Keratinocyte (primary cell): ENCODE data around the gene INSIG1. TPM values are rescaled to one million over a fixed set of nuclear protein-coding genes. Genes with fewer than 3 reads are reported as not detected.

ENCODE experiments used
- DNase-seq: peaks from one replicate; pipeline ENCODE4 v3.0.0-alpha.2; 2011; ENCODE audit warnings: low read depth, missing footprints, low spot score
- FAIRE-seq: peaks from 2 replicates; lab custom pipeline; 2011; peaks lifted over from hg19 to GRCh38; lab: Jason Lieb, UNC
- H2AFZ ChIP-seq: 2 replicates; pipeline ENCODE4 v1.6.0; 2012; ENCODE audit warnings: low read length, control low read depth, inconsistent platforms; ENCODE audit not compliant: control insufficient read depth
- H3K27ac ChIP-seq: 2 replicates; pipeline ENCODE4 v1.5.1; 2011; ENCODE audit warnings: low read length; ENCODE audit not compliant: control insufficient read depth, insufficient read depth
- H3K27me3 ChIP-seq: 3 replicates; pipeline ENCODE4 v1.6.0; 2011; ENCODE audit warnings: low read length; ENCODE audit not compliant: control insufficient read depth, insufficient read depth; ENCODE audit errors: extremely low read depth
- H3K36me3 ChIP-seq, 2 experiments: 2 replicates in 1 of 2; 3 replicates in 1 of 2; pipeline ENCODE4 v1.5.1; 2011; ENCODE audit warnings: low read length in 2 of 2, mild to moderate bottlenecking in 1 of 2; ENCODE audit not compliant: control insufficient read depth in 2 of 2, insufficient read depth in 2 of 2; ENCODE audit errors: extremely low read depth in 1 of 2
- H3K4me1 ChIP-seq: 3 replicates; pipeline ENCODE4 v1.5.1; 2011; ENCODE audit warnings: low read length; ENCODE audit not compliant: control insufficient read depth, insufficient read depth; ENCODE audit errors: extremely low read depth
- H3K4me2 ChIP-seq: 3 replicates; pipeline ENCODE4 v1.6.0; 2011; ENCODE audit warnings: low read depth, low read length; ENCODE audit not compliant: control insufficient read depth, insufficient read depth; ENCODE audit errors: extremely low read depth
- H3K4me3 ChIP-seq, 3 experiments: fragments of 200-600 bp in 1 of 3; sonication (generic) in 1 of 3; 2 replicates in 2 of 3; 3 replicates in 1 of 3; pipeline ENCODE4 v1.5.1; 2011 to 2016; ENCODE audit warnings: low read length in 3 of 3, mild to moderate bottlenecking in 3 of 3, control low read depth in 2 of 3, inconsistent platforms in 1 of 3, low read depth in 1 of 3, mixed read lengths in 1 of 3, mixed run types in 1 of 3, moderate library complexity in 1 of 3; ENCODE audit not compliant: control insufficient read depth in 2 of 3, insufficient read depth in 2 of 3; ENCODE audit errors: extremely low read depth in 1 of 3
- H3K79me2 ChIP-seq: 2 replicates; pipeline ENCODE4 v1.6.0; 2012; ENCODE audit warnings: low read length; ENCODE audit not compliant: control insufficient read depth, insufficient read depth
- H3K9ac ChIP-seq: 3 replicates; pipeline ENCODE4 v1.6.0; 2011; ENCODE audit warnings: low read length; ENCODE audit not compliant: control insufficient read depth, insufficient read depth; ENCODE audit errors: extremely low read depth
- H3K9me1 ChIP-seq: 3 replicates; pipeline ENCODE4 v1.6.0; 2011; ENCODE audit warnings: low read length; ENCODE audit not compliant: control insufficient read depth, insufficient read depth; ENCODE audit errors: extremely low read depth
- H3K9me3 ChIP-seq: 2 replicates; pipeline ENCODE4 v1.5.1; 2012; ENCODE audit warnings: low read depth, low read length; ENCODE audit not compliant: control insufficient read depth
- H4K20me1 ChIP-seq: 3 replicates; pipeline ENCODE4 v1.6.0; 2011; ENCODE audit warnings: low read length; ENCODE audit not compliant: control insufficient read depth, insufficient read depth; ENCODE audit errors: extremely low read depth
- CTCF ChIP-seq, 3 experiments: IDR thresholded peaks in 1 of 3; conservative IDR thresholded peaks in 1 of 3; optimal IDR thresholded peaks in 1 of 3; 2 replicates in 2 of 3; 3 replicates in 1 of 3; pipeline versions ENCODE3 to v1.5.1; 2011; ENCODE audit warnings: low read length in 3 of 3, mild to moderate bottlenecking in 3 of 3, moderate library complexity in 2 of 3, control low read depth in 1 of 3, inconsistent platforms in 1 of 3; ENCODE audit not compliant: insufficient read depth in 2 of 3; ENCODE audit errors: extremely low read depth in 1 of 3
- EZH2 ChIP-seq: IDR thresholded peaks from one replicate; pipeline ENCODE4 v1.6.1; 2012; ENCODE audit warnings: inconsistent platforms, mild to moderate bottlenecking, low read length, moderate library complexity
- dilution Hi-C: fragments of 300-500 bp; cut with MboI; formaldehyde crosslinking; loops from one replicate; pipeline ENCODE4 v1.7.0; 2020; ENCODE audit warnings: low sequenced_read_pairs; ENCODE audit not compliant: extremely low pct_ligation_motif_present
- polyA plus RNA-seq, 5 experiments: library from polyadenylated mRNA; depleted of rRNA in 3 of 5; stranded (reverse) in 3 of 5; stranded (forward) in 1 of 5; unstranded in 1 of 5; fragments of >200 nt; gene quantifications; 1 replicate in 1 of 5; 2 replicates in 3 of 5; 3 replicates in 1 of 5; pipeline versions ENCODE4 v1.2.1 to v1.2.3, GENCODE V29; 2011 to 2012; ENCODE audit warnings: missing spikeins in 2 of 5, low read depth in 1 of 5, low replicate concordance in 1 of 5

Gene INSIG1
- polyA plus RNA-seq, 1 donor (not counting 4 experiments of a cell fraction or from before 2014, with no cell fraction given), result 104 TPM

GRCh38 chr7:155289107-155289506 lies 8.6 kb upstream of the INSIG1 start:
- H3K4me1 ChIP-seq, result no peaks in the 10 kb centered on the region
- H3K36me3 ChIP-seq, result no peaks in the 10 kb centered on the region
- FAIRE-seq (no peak), DNase-seq (no peak)
- no peaks in the 10 kb centered on the region for H4K20me1 ChIP-seq
- no peak overlapping the region for H3K27ac ChIP-seq
- H3K9me3 ChIP-seq, result no peaks in the 10 kb centered on the region
- no peaks in the 10 kb centered on the region for H3K79me2 ChIP-seq
- H3K4me3 ChIP-seq, result no peak overlapping the region
- no peak overlapping the region for H3K4me2 ChIP-seq
- no peak overlapping the region for H3K9ac ChIP-seq
- dilution Hi-C loops, result no loop called here
- peaks cover 4% of the 10 kb centered on the region for H3K27me3 ChIP-seq
- H2AFZ ChIP-seq, result no peak overlapping the region
- TF ChIP-seq CTCF (optimal IDR thresholded peaks at IDR 0.05 in 1 of 3, IDR thresholded peaks at IDR 0.05 in 1 of 3, conservative IDR thresholded peaks at IDR 0.05 in 1 of 3; ENCODE audit: extremely low read depth in 1 of 3, insufficient read depth in 2 of 3, low read length in 3 of 3) (no peak), EZH2 (no peak)
- H3K9me1 ChIP-seq, result no peaks in the 10 kb centered on the region

- Histone ChIP-seq H3K9ac (no peak overlapping the region), H3K4me1 (no peaks in the 10 kb centered on the region), H3K36me3 (no peaks in the 10 kb centered on the region), H3K79me2 (no peaks in the 10 kb centered on the region), H3K9me3 (no peaks in the 10 kb centered on the region), H3K4me3 (no peak overlapping the region), H4K20me1 (no peaks in the 10 kb centered on the region), H3K27ac (no peak overlapping the region), H3K9me1 (no peaks in the 10 kb centered on the region), H3K27me3 (peaks cover 4% of the 10 kb centered on the region), H2AFZ (no peak overlapping the region), H3K4me2 (no peak overlapping the region)
- dilution Hi-C loops, result no loop called here
- FAIRE-seq, result no peak
- TF ChIP-seq EZH2 (no peak), CTCF (optimal IDR thresholded peaks at IDR 0.05 in 1 of 3, IDR thresholded peaks at IDR 0.05 in 1 of 3, conservative IDR thresholded peaks at IDR 0.05 in 1 of 3; ENCODE audit: extremely low read depth in 1 of 3, insufficient read depth in 2 of 3, low read length in 3 of 3) (no peak)
- no peak for DNase-seq
These were observed 7.7 kb upstream of the INSIG1 start for GRCh38 chr7:155289949-155290501.
